ENCODE measurements around the gene SHLD1. TPM values are rescaled to one million over a fixed set of nuclear protein-coding genes. Genes with fewer than 3 reads are reported as not detected.

SHLD1 gene
- total RNA-seq, 1 experiment from 2014 or later = 6.7 TPM

DNA sequence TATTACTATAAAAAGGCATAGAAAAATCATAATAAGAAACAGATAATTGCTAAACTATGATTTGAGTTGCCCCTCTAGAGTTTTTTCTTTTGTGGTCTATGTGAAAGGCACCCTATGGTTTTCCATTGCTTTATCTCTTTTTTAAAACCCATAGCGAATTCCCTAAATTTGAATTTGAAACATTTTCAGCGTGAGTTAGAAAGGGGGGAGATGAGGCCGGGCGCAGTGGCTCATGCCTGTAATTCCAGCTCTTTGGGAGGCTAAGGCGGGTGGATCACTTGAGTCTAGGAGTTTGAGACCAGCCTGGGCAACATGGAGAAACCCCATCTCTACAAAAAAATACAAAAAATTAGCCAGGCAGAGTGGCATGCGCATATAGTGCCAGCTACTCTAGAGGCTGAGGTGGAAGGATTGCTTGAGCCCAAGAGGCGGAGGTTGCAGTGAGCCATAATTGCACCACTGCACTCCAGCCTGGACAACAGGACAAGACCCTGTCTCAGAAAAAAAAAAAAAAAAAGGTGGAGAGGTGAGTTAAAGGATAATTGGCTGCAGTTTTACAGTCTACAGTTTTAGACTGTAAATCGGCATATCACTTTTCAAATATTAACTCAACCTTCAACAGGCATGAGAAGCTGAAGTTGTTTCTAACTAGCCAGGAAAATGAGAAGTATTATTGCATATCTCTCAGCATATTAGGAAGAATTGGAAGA is 46.3 kb downstream of the SHLD1 start:
- Histone ChIP-seq H3K27me3 (ENCODE audit: insufficient read depth, low read length) (no peaks in the 10 kb centered on the region), H3K14ac (ENCODE audit: insufficient read depth, low read length) (no peak overlapping the region), H3K9me3 (ENCODE audit: control insufficient read depth, low read depth, low read length) (no peaks in the 10 kb centered on the region), H3K56ac (ENCODE audit: insufficient read length, low read depth, low read length) (no peak overlapping the region), H2BK120ac (ENCODE audit: low read depth, low read length, poor library complexity, severe bottlenecking) (no peak overlapping the region), H4K20me1 (ENCODE audit: control insufficient read depth, insufficient read depth, insufficient read length) (no peaks in the 10 kb centered on the region), H2BK15ac (ENCODE audit: low read depth, low read length) (no peak overlapping the region), H3K23me2 (ENCODE audit: insufficient read length, low read depth, low read length, poor library complexity, severe bottlenecking) (no peaks in the 10 kb centered on the region), H3K4ac (ENCODE audit: low read depth, low read length) (no peak overlapping the region), H2AK5ac (ENCODE audit: insufficient read length, low read length) (no peak overlapping the region), H3K18ac (ENCODE audit: insufficient read length, low read depth, low read length) (no peak overlapping the region), H3K79me1 (ENCODE audit: insufficient read depth, low read depth, low read length, poor library complexity, severe bottlenecking) (no peaks in the 10 kb centered on the region), H2BK5ac (ENCODE audit: insufficient read length, low read length) (no peak overlapping the region), H2AFZ (ENCODE audit: low read length) (no peak overlapping the region), H3K79me2 (ENCODE audit: insufficient read depth, low read length) (no peaks in the 10 kb centered on the region), H4K5ac (ENCODE audit: insufficient read length, low read depth, low read length) (no peak overlapping the region), H3K23ac (ENCODE audit: insufficient read length, low read depth, low read length) (no peak overlapping the region), H2BK12ac (ENCODE audit: insufficient read length, low read depth, low read length) (no peak overlapping the region), H3K4me2 (ENCODE audit: insufficient read depth, insufficient read length, low read length) (no peak overlapping the region), H3T11ph (ENCODE audit: low read length) (no peak overlapping the region), H3K4me1 (ENCODE audit: insufficient read depth, low read length) (no peaks in the 10 kb centered on the region), H3K27ac (ENCODE audit: insufficient read length, low read depth, low read length) (no peak overlapping the region), H4K8ac (replicated peaks; ENCODE audit: insufficient read length, low read depth, low read length) (no peak overlapping the region), H4K91ac (ENCODE audit: insufficient read length, low read depth, low read length) (no peak overlapping the region), H2BK20ac (ENCODE audit: low read depth, low read length, poor library complexity, severe bottlenecking) (no peak overlapping the region), H3K9ac (ENCODE audit: extremely low read depth, insufficient read length, low read length) (no peak overlapping the region)
- WGBS (ENCODE audit: extremely low coverage, insufficient read length, low lambda C conversion rate) = no CpG with 5 or more reads among the region's 8 CpGs
- TF ChIP-seq, protein P1, sequence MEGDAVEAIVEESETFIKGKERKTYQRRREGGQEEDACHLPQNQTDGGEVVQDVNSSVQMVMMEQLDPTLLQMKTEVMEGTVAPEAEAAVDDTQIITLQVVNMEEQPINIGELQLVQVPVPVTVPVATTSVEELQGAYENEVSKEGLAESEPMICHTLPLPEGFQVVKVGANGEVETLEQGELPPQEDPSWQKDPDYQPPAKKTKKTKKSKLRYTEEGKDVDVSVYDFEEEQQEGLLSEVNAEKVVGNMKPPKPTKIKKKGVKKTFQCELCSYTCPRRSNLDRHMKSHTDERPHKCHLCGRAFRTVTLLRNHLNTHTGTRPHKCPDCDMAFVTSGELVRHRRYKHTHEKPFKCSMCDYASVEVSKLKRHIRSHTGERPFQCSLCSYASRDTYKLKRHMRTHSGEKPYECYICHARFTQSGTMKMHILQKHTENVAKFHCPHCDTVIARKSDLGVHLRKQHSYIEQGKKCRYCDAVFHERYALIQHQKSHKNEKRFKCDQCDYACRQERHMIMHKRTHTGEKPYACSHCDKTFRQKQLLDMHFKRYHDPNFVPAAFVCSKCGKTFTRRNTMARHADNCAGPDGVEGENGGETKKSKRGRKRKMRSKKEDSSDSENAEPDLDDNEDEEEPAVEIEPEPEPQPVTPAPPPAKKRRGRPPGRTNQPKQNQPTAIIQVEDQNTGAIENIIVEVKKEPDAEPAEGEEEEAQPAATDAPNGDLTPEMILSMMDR (conservative IDR thresholded peaks at IDR 0.05) = no peak
- Mint-ChIP-seq H3K4me1 (peaks cover 24 to 28% of the 10 kb centered on the region in 2 experiments), H3K36me3 (ENCODE audit: insufficient read depth in 1 of 3, low read depth in 3 of 3) (peaks cover 0 to 10% (median 2%) of the 10 kb centered on the region in 3 experiments; a peak in 1 of 7 replicates), H3K9me3 (no peaks in the 10 kb centered on the region), H3K27me3 (ENCODE audit: low read depth) (no peaks in the 10 kb centered on the region), H3K27ac (peak overlapping the region in 1 of 3 experiments; percentile 58; a peak in 2 of 7 replicates), H3K4me3 (no peak overlapping the region)
- no peak for DNase-seq

Measured in H9 (cell line).